OCI-LY1 (cell line): ENCODE measurements around the gene RNPEPL1.

Source experiments
- H2AFZ ChIP-seq: fragments of 200-600 bp; sonication (generic), shearing (Covaris generic); 2 replicates; pipeline ENCODE4 v1.6.0; 2014; ENCODE audit warnings: antibody characterized with exemption, mild to moderate bottlenecking, low read length
- H3F3A ChIP-seq: fragments of 200-600 bp; sonication (generic), shearing (Covaris generic); 2 replicates; pipeline ENCODE4 v1.6.0; 2014; ENCODE audit warnings: mild to moderate bottlenecking, antibody characterized with exemption, low read length, moderate library complexity; ENCODE audit not compliant: insufficient read depth
- H3K27ac ChIP-seq: fragments of 200-600 bp; sonication (generic); 2 replicates; pipeline ENCODE4 v1.5.1; 2014; ENCODE audit warnings: low read length, mixed run types, mild to moderate bottlenecking, low read depth; ENCODE audit not compliant: poor library complexity, severe bottlenecking
- H3K27me3 ChIP-seq: fragments of 200-600 bp; sonication (generic); 2 replicates; pipeline ENCODE4 v1.6.0; 2014; ENCODE audit warnings: antibody characterized with exemption, mild to moderate bottlenecking, low read length, moderate library complexity; ENCODE audit not compliant: insufficient read depth
- H3K36me3 ChIP-seq: fragments of 200-600 bp; sonication (generic); 2 replicates; pipeline ENCODE4 v1.6.1; 2014; ENCODE audit warnings: mild to moderate bottlenecking, antibody characterized with exemption, low read length, moderate library complexity, mixed read lengths; ENCODE audit not compliant: insufficient read depth
- H3K4me1 ChIP-seq: fragments of 200-600 bp; sonication (generic); 2 replicates; pipeline ENCODE4 v1.5.1; 2014; ENCODE audit warnings: mild to moderate bottlenecking, low read length, moderate library complexity; ENCODE audit not compliant: insufficient read depth, severe bottlenecking
- H3K4me2 ChIP-seq: fragments of 200-600 bp; sonication (generic), shearing (Covaris generic); 2 replicates; pipeline ENCODE4 v1.6.1; 2014; ENCODE audit warnings: low read length
- H3K4me3 ChIP-seq: fragments of 200-600 bp; sonication (generic); 2 replicates; pipeline ENCODE4 v1.5.1; 2014; ENCODE audit warnings: low read length, low read depth, mild to moderate bottlenecking, mixed read lengths; ENCODE audit not compliant: poor library complexity, severe bottlenecking
- H3K79me2 ChIP-seq: fragments of 200-600 bp; shearing (Covaris generic); 2 replicates; pipeline ENCODE4 v1.6.1; 2016; ENCODE audit warnings: mixed run types, low read length, mixed read lengths; ENCODE audit not compliant: insufficient read depth
- H3K9ac ChIP-seq: fragments of 200-600 bp; sonication (generic), shearing (Covaris generic); 2 replicates; pipeline ENCODE4 v1.6.1; 2014; ENCODE audit warnings: mild to moderate bottlenecking, low read length, mixed read lengths
- H3K9me2 ChIP-seq: fragments of 200-600 bp; sonication (generic), shearing (Covaris generic); 2 replicates; pipeline ENCODE4 v1.6.1; 2014; ENCODE audit warnings: low read depth, mild to moderate bottlenecking, low read length, mixed read lengths
- H3K9me3 ChIP-seq: fragments of 200-600 bp; shearing (Covaris generic); 2 replicates; pipeline ENCODE4 v1.6.1; 2014; ENCODE audit warnings: low read length, mixed read lengths
- H4K20me1 ChIP-seq: fragments of 200-600 bp; sonication (generic), shearing (Covaris generic); 2 replicates; pipeline ENCODE4 v1.6.0; 2016; ENCODE audit warnings: mild to moderate bottlenecking, low read length; ENCODE audit not compliant: insufficient read depth
- CTCF ChIP-seq: fragments of 200-600 bp; sonication (generic), shearing (Covaris generic); IDR thresholded peaks from 2 replicates; pipeline ENCODE4 v1.5.1; 2017; ENCODE audit warnings: mild to moderate bottlenecking, antibody characterized with exemption, low read length, moderate library complexity, mixed read lengths
- EZH2 ChIP-seq: fragments of 200-600 bp; sonication (generic), shearing (Covaris generic); IDR thresholded peaks from 2 replicates; pipeline ENCODE4 v1.8.0; 2017; ENCODE audit warnings: borderline replicate concordance, mixed run types, mild to moderate bottlenecking, antibody characterized with exemption, low read length, moderate library complexity, mixed read lengths

Gene RNPEPL1

DNA sequence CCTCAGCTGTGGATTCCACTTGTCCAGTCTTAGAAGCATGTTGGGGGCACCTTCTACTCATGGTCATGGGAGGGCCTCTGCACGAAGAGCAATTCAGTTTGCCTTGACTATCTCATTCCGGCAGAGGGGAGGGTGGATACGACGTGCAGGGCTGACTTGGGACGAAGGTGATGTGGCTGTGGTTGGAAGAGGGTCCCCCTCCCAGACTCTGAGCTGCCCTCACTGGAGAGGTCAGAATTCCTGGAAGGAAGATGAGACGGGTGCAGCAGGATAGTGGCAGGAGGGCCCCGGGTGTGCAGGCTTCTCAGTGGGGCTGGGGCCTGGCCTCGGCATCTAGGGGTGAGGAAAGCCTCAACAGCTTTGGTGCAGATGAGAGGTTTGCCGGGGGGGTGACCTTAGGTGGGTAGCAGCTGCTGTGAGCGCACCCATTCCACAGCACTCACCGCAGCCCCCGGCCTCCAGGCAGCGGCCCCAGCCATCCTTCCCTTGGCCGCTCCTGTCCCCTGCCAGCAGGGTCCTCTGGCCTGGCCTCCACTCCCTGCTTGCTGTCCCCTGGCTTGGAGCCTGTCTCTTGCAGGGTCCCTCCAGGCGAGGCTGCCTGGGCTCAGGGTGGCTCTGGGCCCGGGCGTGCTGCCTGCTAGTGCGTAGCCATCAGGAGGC is 3.2 kb downstream of the RNPEPL1 start:
- Histone ChIP-seq H3K4me3 (no peak overlapping the region), H3K9me3 (no peaks in the 10 kb centered on the region), H2AFZ (no peak overlapping the region), H3K9me2 (no peaks in the 10 kb centered on the region), H3K4me1 (peaks cover 32% of the 10 kb centered on the region), H3K27me3 (no peaks in the 10 kb centered on the region), H3F3A (no peaks in the 10 kb centered on the region), H4K20me1 (no peaks in the 10 kb centered on the region), H3K9ac (no peak overlapping the region), H3K36me3 (peaks cover 15% of the 10 kb centered on the region), H3K4me2 (peak overlapping the region; percentile 88; the same call in 1 of the 2 replicates), H3K79me2 (no peaks in the 10 kb centered on the region), H3K27ac (no peak overlapping the region)
- TF ChIP-seq CTCF (no peak), EZH2 (no peak)

DNA sequence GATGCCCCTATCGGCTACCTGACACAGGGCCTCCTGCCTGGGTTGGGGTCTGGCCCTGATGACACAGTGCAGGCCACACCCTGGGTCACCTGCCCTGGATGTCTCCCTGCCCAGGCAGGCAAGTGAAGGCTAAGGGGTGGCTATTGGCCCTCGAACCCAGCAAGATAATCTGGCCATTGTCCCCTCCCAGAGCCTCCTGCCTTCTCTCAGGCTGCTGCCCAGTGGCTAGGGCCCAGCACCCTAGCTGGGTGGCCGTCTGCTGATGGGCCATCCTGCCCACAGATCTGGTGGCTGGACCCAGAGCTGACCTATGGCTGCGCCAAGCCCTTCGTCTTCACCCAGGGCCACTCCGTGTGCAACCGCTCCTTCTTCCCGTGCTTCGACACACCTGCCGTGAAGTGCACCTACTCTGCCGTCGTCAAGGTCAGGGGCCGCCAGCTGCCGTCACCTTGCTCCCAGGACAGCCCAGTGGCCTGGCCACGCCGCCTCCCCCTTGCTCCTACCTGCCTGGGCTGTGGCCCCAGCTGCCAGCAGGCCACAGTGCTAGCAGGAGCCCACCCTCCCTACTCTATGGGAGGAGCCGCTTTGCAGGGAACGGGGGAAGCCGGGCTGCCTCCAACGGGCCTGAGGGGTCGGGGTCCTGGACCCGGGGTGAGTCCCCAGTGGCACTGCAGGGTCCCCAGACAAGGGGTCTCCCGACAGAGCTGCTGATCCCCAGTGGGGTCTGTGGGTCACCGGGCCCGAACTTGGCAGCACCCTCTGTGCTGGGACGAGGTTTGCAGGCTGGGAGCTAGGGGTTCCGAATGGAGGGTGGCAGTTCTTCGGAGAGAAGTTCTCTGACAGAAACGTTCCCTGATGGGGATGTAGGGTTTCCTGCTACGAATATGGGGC is 4.1 kb downstream of the RNPEPL1 start:
- H3K9ac ChIP-seq: no peak overlapping the region
- H3K36me3 ChIP-seq: peaks cover 24% of the 10 kb centered on the region
- no peak overlapping the region for H3K4me2 ChIP-seq
- peaks cover 23% of the 10 kb centered on the region for H3K4me1 ChIP-seq
- TF ChIP-seq CTCF (no peak), EZH2 (no peak)
- no peaks in the 10 kb centered on the region for H4K20me1 ChIP-seq
- H3K9me2 ChIP-seq: no peaks in the 10 kb centered on the region
- no peaks in the 10 kb centered on the region for H3K27me3 ChIP-seq
- no peak overlapping the region for H2AFZ ChIP-seq
- H3K27ac ChIP-seq: no peak overlapping the region
- no peaks in the 10 kb centered on the region for H3K9me3 ChIP-seq
- no peak overlapping the region for H3K4me3 ChIP-seq
- H3F3A ChIP-seq: no peaks in the 10 kb centered on the region
- H3K79me2 ChIP-seq: no peaks in the 10 kb centered on the region

DNA sequence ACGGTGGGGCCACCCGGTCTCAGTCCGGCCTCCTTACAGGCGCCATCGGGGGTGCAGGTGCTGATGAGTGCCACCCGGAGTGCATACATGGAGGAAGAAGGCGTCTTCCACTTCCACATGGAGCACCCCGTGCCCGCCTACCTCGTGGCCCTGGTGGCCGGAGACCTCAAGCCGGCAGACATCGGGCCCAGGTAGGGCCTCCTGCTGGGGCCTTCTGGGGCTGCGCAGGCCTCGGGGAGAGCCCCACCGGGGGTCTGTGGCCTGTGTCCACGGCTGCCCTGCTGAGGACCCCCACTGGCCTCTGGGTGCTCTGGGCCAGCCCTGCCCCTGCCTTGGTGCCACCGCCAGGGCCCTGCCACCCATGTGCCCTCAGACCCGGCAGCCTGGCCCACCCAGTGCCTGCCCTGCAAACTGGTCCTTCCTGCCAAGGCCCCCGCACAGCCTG is 4.8 kb downstream of the RNPEPL1 start:
- Histone ChIP-seq H3K4me1 (peaks cover 18% of the 10 kb centered on the region), H3K27ac (no peak overlapping the region), H3K9me2 (no peaks in the 10 kb centered on the region), H3K9me3 (no peaks in the 10 kb centered on the region), H3K4me3 (no peak overlapping the region), H3K4me2 (no peak overlapping the region), H4K20me1 (no peaks in the 10 kb centered on the region), H3K27me3 (no peaks in the 10 kb centered on the region), H3K36me3 (peaks cover 31% of the 10 kb centered on the region), H2AFZ (no peak overlapping the region), H3K79me2 (no peaks in the 10 kb centered on the region), H3K9ac (no peak overlapping the region), H3F3A (no peaks in the 10 kb centered on the region)
- TF ChIP-seq CTCF (no peak), EZH2 (no peak)
